IMR-90 (cell line): ENCODE data around the gene MSH5. TPM values are rescaled to one million over a fixed set of nuclear protein-coding genes. Genes with fewer than 3 reads are reported as not detected.
A peak's percentile ranks its signal among the peaks of the same experiment; 100 is the strongest.

Experiments used
- ATAC-seq: fragments of 200-7000 bp; cut with Tn5 transposase; 2 replicates; pipeline ENCODE4 v1.9.1; 2020; ENCODE audit warnings: low read depth, mild to moderate bottlenecking, moderate library complexity
- BruUV-seq: library from RNA; stranded (reverse); fragments of 400-500 nt; replicated peaks from 2 replicates; lab custom pipeline; 2021; lab: Mats Ljungman, UMichigan
- CTCF ChIA-PET: fragments of 300-600 bp; formaldehyde crosslinking; extraction: SDS; loops from one replicate; lab custom pipeline; 2021; ENCODE audit warnings: antibody characterized with exemption; lab: Yijun Ruan, JAX
- POLR2A ChIA-PET: fragments of 300-600 bp; sonication (Branson Sonifier 250); formaldehyde crosslinking; loops from one replicate; lab custom pipeline; 2022; ENCODE audit warnings: antibody characterized with exemption; ENCODE audit not compliant: unreplicated experiment; lab: Charles Lee
- DNase-seq: peaks from one replicate; pipeline ENCODE4 v3.0.0; 2013
- H2AFZ ChIP-seq: replicated peaks from 2 replicates; pipeline ENCODE3; 2013; ENCODE audit warnings: low read length, mild to moderate bottlenecking; ENCODE audit not compliant: poor library complexity
- H2AK5ac ChIP-seq: 2 replicates; pipeline ENCODE4 v1.6.1; 2013; ENCODE audit warnings: low read depth, low read length, inconsistent platforms
- H2AK9ac ChIP-seq: replicated peaks from 2 replicates; pipeline ENCODE3; 2013; ENCODE audit warnings: mild to moderate bottlenecking, low read depth, low read length, moderate library complexity; ENCODE audit not compliant: poor library complexity
- H2BK120ac ChIP-seq: 2 replicates; pipeline ENCODE4 v1.6.1; 2013; ENCODE audit warnings: low read depth, low read length, inconsistent platforms
- H2BK15ac ChIP-seq: 3 replicates; pipeline ENCODE4 v1.6.1; 2013; ENCODE audit warnings: low read depth, low read length, inconsistent platforms
- H2BK20ac ChIP-seq: 2 replicates; pipeline ENCODE4 v1.6.1; 2013; ENCODE audit warnings: low read depth, mild to moderate bottlenecking, inconsistent platforms, low read length, moderate library complexity
- H2BK5ac ChIP-seq: 2 replicates; pipeline ENCODE4 v1.6.1; 2013; ENCODE audit warnings: mild to moderate bottlenecking, low read depth, low read length, inconsistent platforms; ENCODE audit not compliant: poor library complexity, severe bottlenecking
- H3K14ac ChIP-seq: replicated peaks from 2 replicates; pipeline ENCODE4 v1.6.1; 2013; ENCODE audit warnings: low read depth, low read length, inconsistent platforms
- H3K18ac ChIP-seq: 2 replicates; pipeline ENCODE4 v1.6.1; 2013; ENCODE audit warnings: low read depth, low read length, control low read depth
- H3K23ac ChIP-seq: 2 replicates; pipeline ENCODE4 v1.6.1; 2013; ENCODE audit warnings: low read depth, low read length, inconsistent platforms
- H3K27ac ChIP-seq: 2 replicates; pipeline ENCODE4 v1.5.1; 2013; ENCODE audit warnings: mild to moderate bottlenecking, control low read depth, low read length; ENCODE audit not compliant: insufficient read depth
- H3K27me3 ChIP-seq: 2 replicates; pipeline ENCODE4 v1.6.1; 2013; ENCODE audit warnings: low read length; ENCODE audit not compliant: control insufficient read depth, insufficient read depth
- H3K36me3 ChIP-seq: 2 replicates; pipeline ENCODE4 v1.6.1; 2013; ENCODE audit warnings: low read length, mixed read lengths; ENCODE audit not compliant: control insufficient read depth, insufficient read depth
- H3K4ac ChIP-seq: 2 replicates; pipeline ENCODE4 v1.6.1; 2013; ENCODE audit warnings: low read depth, low read length, inconsistent platforms
- H3K4me1 ChIP-seq: 2 replicates; pipeline ENCODE4 v1.6.1; 2013; ENCODE audit warnings: low read length, mixed read lengths; ENCODE audit not compliant: control insufficient read depth, insufficient read depth
- H3K4me2 ChIP-seq: 2 replicates; pipeline ENCODE4 v1.6.1; 2013; ENCODE audit warnings: low read depth, mild to moderate bottlenecking, control low read depth, low read length, moderate library complexity
- H3K4me3 ChIP-seq: 2 replicates; pipeline ENCODE4 v1.5.1; 2013; ENCODE audit warnings: low read depth, mild to moderate bottlenecking, control low read depth, low read length, moderate library complexity; ENCODE audit not compliant: insufficient read depth
- H3K56ac ChIP-seq: 2 replicates; pipeline ENCODE4 v1.6.1; 2013; ENCODE audit warnings: low read length, inconsistent platforms; ENCODE audit not compliant: insufficient read depth; ENCODE audit errors: extremely low read depth
- H3K79me1 ChIP-seq, 2 experiments: 2 replicates each; pipeline ENCODE4 v1.6.1; 2013; ENCODE audit warnings: low read length in 2 of 2, inconsistent platforms in 1 of 2, low read depth in 1 of 2
- H3K9ac ChIP-seq: 2 replicates; pipeline ENCODE4 v1.6.1; 2013; ENCODE audit warnings: low read depth, low read length, control low read depth
- H3K9me1 ChIP-seq: 2 replicates; pipeline ENCODE4 v1.6.1; 2013; ENCODE audit warnings: low read length, inconsistent platforms; ENCODE audit not compliant: insufficient read depth
- H3K9me3 ChIP-seq: 2 replicates; pipeline ENCODE4 v1.6.1; 2013; ENCODE audit warnings: low read length; ENCODE audit not compliant: control insufficient read depth, insufficient read depth
- H4K20me1 ChIP-seq: 2 replicates; pipeline ENCODE4 v1.6.1; 2013; ENCODE audit warnings: low read length, inconsistent platforms; ENCODE audit not compliant: insufficient read depth
- H4K5ac ChIP-seq: 2 replicates; pipeline ENCODE4 v1.6.1; 2013; ENCODE audit warnings: mild to moderate bottlenecking, low read depth, low read length, control low read depth
- H4K8ac ChIP-seq, 2 experiments: 2 replicates each; pipeline ENCODE4 v1.6.1; 2013; ENCODE audit warnings: low read depth in 2 of 2, low read length in 2 of 2, control low read depth in 1 of 2, inconsistent platforms in 1 of 2
- H4K91ac ChIP-seq: 2 replicates; pipeline ENCODE4 v1.6.1; 2013; ENCODE audit warnings: low read depth, low read length, inconsistent platforms; ENCODE audit not compliant: insufficient read depth
- BHLHE40 ChIP-seq: fragments of 150-350 bp; IDR thresholded peaks from 2 replicates; pipeline ENCODE4 v1.6.1; 2016; ENCODE audit warnings: mild to moderate bottlenecking, low read depth, low read length
- CHD1 ChIP-seq: IDR thresholded peaks from 2 replicates; pipeline ENCODE4 v1.6.1; 2012; ENCODE audit warnings: low read depth, low read length, improper control_type of control experiment
- MXI1 ChIP-seq: IDR thresholded peaks from 2 replicates; pipeline ENCODE4 v1.6.1; 2012; ENCODE audit warnings: low read depth, mild to moderate bottlenecking, low read length, moderate library complexity, borderline replicate concordance
- RCOR1 ChIP-seq: IDR thresholded peaks from 2 replicates; pipeline ENCODE4 v1.6.1; 2012; ENCODE audit warnings: mild to moderate bottlenecking, low read length, improper control_type of control experiment; ENCODE audit not compliant: insufficient replicate concordance
- SMC3 ChIP-seq: fragments of 150-350 bp; IDR thresholded peaks from 2 replicates; pipeline ENCODE4 v1.6.1; 2016; ENCODE audit warnings: low read depth, mild to moderate bottlenecking, antibody characterized with exemption, low read length, moderate library complexity
- WGBS, 2 experiments: methylation state at CpG; one replicate each; pipeline versions ENCODE4 v1.1.5 to v1.1.7; 2013; ENCODE audit warnings: missing lambda C conversion rate in 2 of 2; ENCODE audit not compliant: insufficient read length in 1 of 2; ENCODE audit errors: extremely low coverage in 2 of 2; 5-methylcytosine and 5-hydroxymethylcytosine counted together
- dilution Hi-C: fragments of 300-500 bp; cut with HindIII; formaldehyde crosslinking; loops from one replicate; pipeline ENCODE4 v1.14.3; 2018; ENCODE audit warnings: low sequenced_read_pairs; ENCODE audit not compliant: unreplicated experiment
- in situ Hi-C: fragments of 300-500 bp; cut with MboI; formaldehyde crosslinking; loops from 3 replicates; pipeline ENCODE4 v1.14.3; 2019; ENCODE audit warnings: low sequenced_read_pairs, inconsistent platforms, mixed read lengths
- intact Hi-C: fragments of 100-400 bp; cut with micrococcal nuclease; formaldehyde crosslinking; loops from 2 replicates; pipeline ENCODE4 v1.10.0; 2022
- polyA plus RNA-seq, 3 experiments: library from polyadenylated mRNA; depleted of rRNA; stranded (reverse); fragments of >200 nt; gene quantifications; 2 replicates each; pipeline ENCODE4 v1.2.3, GENCODE V29; 2012; ENCODE audit warnings: low replicate concordance in 1 of 3
- total RNA-seq: library from RNA; depleted of rRNA; stranded (reverse); fragments of >200 nt; gene quantifications from 2 replicates; pipeline ENCODE4 v1.2.3, GENCODE V29; 2012

Gene MSH5
- total and polyA plus RNA-seq, 2 of the 4 experiments (the other 2 are of a cell fraction): 5.6 to 15.7 TPM

- Histone ChIP-seq H3K4me2 (peak overlapping the region; percentile 97), H4K91ac (peak overlapping the region; percentile 15; the same call in 1 of the 2 replicates), H2BK15ac (no peak overlapping the region), H2AK5ac (peak overlapping the region; percentile 70; the same call in 1 of the 2 replicates), H2AFZ (peak overlapping the region; percentile 39), H3K14ac (peak overlapping the region; percentile 88), H2BK5ac (peak overlapping the region; percentile 79), H3K27me3 (no peaks in the 10 kb centered on the region), H2BK20ac (no peak overlapping the region), H3K4ac (peak overlapping the region; percentile 70), H2AK9ac (peak overlapping the region; percentile 55), H3K9me1 (peaks cover 10% of the 10 kb centered on the region), H4K8ac (peak overlapping the region; percentile 43 to 53; a peak in 2 of 4 replicates), H3K18ac (peak overlapping the region; percentile 10; the same call in 1 of the 2 replicates), H3K36me3 (peaks cover 13% of the 10 kb centered on the region), H3K23ac (peak overlapping the region; percentile 78), H3K56ac (peak overlapping the region; percentile 77), H3K9ac (peak overlapping the region; percentile 77), H3K27ac (peak overlapping the region; percentile 82), H4K20me1 (0 out of 2 replicates have a peak, but pooled peaks cover 11% of the 10 kb centered on the region), H3K4me3 (peak overlapping the region; percentile 67), H4K5ac (no peak overlapping the region; the same call in 1 of the 2 replicates), H3K9me3 (no peaks in the 10 kb centered on the region), H2BK120ac (no peak overlapping the region; the same call in 1 of the 2 replicates), H3K79me1 (peaks cover 21 to 44% of the 10 kb centered on the region in 2 experiments), H3K4me1 (peaks cover 6% of the 10 kb centered on the region)
- CTCF ChIA-PET: interaction anchor here (1.1 kb wide), 1 partner anchor 12 kb away, joined by 3 read pairs; no protein-coding TSS in a partner anchor
- dilution Hi-C loops: no loop called here
- intact Hi-C loops: loop anchor here (2.0 kb wide), 2 partner anchors 29 to 129 kb away; no protein-coding TSS in a partner anchor
- WGBS, 2 experiments: 44% methylated on average over 3 of the region's 7 CpGs; no CpG with 5 or more reads in 1 of the 2 experiments
- BruUV-seq: no TSS peak
- POLR2A ChIA-PET: interaction anchor here (0.9 kb wide), 1 partner anchor 28 kb away, joined by 3 read pairs; no protein-coding TSS in a partner anchor
- ATAC-seq (peak; percentile 6; the same call in 1 of the 2 replicates), DNase-seq (peak; percentile 41)
- no peak for TF ChIP-seq SMC3
- TF ChIP-seq CHD1: no peak
- no peak for TF ChIP-seq RCOR1
- peak; percentile 71; the same call in 1 of the 2 replicates for TF ChIP-seq MXI1
- TF ChIP-seq BHLHE40: no peak
- in situ Hi-C loops: no loop called here
Observed at GRCh38 chr6:31701666-31702404, 38.0 kb upstream of the MSH5 start.
